D721Med (cell line): ENCODE data around the gene ATP8B2.
"Not testable (repeated sequence)": the region's sequence is repeated elsewhere in the genome, so short reads cannot be mapped to it uniquely, and the experiment has no call there.

Experiments
- DNase-seq: peaks from one replicate; pipeline ENCODE4 v3.0.0; 2011; ENCODE audit warnings: low spot score; ENCODE audit not compliant: insufficient read length
- FAIRE-seq: peaks from 2 replicates; lab custom pipeline; 2011; peaks lifted over from hg19 to GRCh38; lab: Jason Lieb, UNC
- CTCF ChIP-seq: IDR thresholded peaks from 2 replicates; pipeline ENCODE4 v1.5.1; 2012; ENCODE audit warnings: mild to moderate bottlenecking, control low read depth; ENCODE audit not compliant: insufficient read depth; ENCODE audit errors: missing control alignments

Gene ATP8B2

GRCh38 chr1:154320882-154321608 is 4.3 kb upstream of the ATP8B2 start, which contains the start of gene AQP10:
TSS of gene AQP10 (plus strand) at chr1:154321093. CDS start at chr1:154321156, 63 bp downstream.
- no peak for TF ChIP-seq CTCF
- DNase-seq = no peak
- FAIRE-seq = no peak

GRCh38 chr1:154321609-154321934 is 3.8 kb upstream of the ATP8B2 start:
- not testable (repeated sequence) for FAIRE-seq, DNase-seq

- no peak for FAIRE-seq
- TF ChIP-seq CTCF = no peak
- DNase-seq = no peak
Observed at GRCh38 chr1:154323493-154323892, 1.8 kb upstream of the ATP8B2 start.

GRCh38 chr1:154324241-154324640 is 1.1 kb upstream of the ATP8B2 start:
- no peak for TF ChIP-seq CTCF
- FAIRE-seq (no peak), DNase-seq (no peak)

GRCh38 chr1:154325583-154326545 is 539 bp downstream of the ATP8B2 start:
- DNase-seq (no peak), FAIRE-seq (no peak)
- TF ChIP-seq CTCF = peak; percentile 53

- FAIRE-seq (no peak), DNase-seq (no peak)
- no peak for TF ChIP-seq CTCF
Observed at GRCh38 chr1:154326546-154327465, 1.5 kb downstream of the ATP8B2 start.
